BJ (cell line): ENCODE results near the gene GEMIN5. TPM values are rescaled to one million over a fixed set of nuclear protein-coding genes. Genes with fewer than 3 reads are reported as not detected.

Experiments used
- CTCF ChIA-PET: fragments of 350-600 bp; formaldehyde crosslinking; extraction: SDS; loops from one replicate; lab custom pipeline; 2021; ENCODE audit warnings: antibody characterized with exemption, inconsistent platforms; lab: Yijun Ruan, JAX
- POLR2A ChIA-PET: fragments of 300-600 bp; sonication (Branson Sonifier 250); formaldehyde crosslinking; extraction: SDS; loops from one replicate; lab custom pipeline; 2021; ENCODE audit warnings: antibody characterized with exemption; lab: Charles Lee
- DNase-seq: peaks from one replicate; pipeline ENCODE4 v3.0.0-alpha.2; 2011; ENCODE audit warnings: low read depth
- H3K27me3 ChIP-seq: 2 replicates; pipeline ENCODE4 v1.6.0; 2011; ENCODE audit warnings: low read length; ENCODE audit not compliant: control insufficient read depth, insufficient read depth
- H3K36me3 ChIP-seq: 2 replicates; pipeline ENCODE4 v1.5.1; 2011; ENCODE audit warnings: low read length; ENCODE audit not compliant: control insufficient read depth, insufficient read depth
- H3K4me3 ChIP-seq: 2 replicates; pipeline ENCODE4 v1.5.1; 2011; ENCODE audit warnings: low read depth, mild to moderate bottlenecking, control low read depth, low read length
- polyA plus RNA-seq: library from polyadenylated mRNA; depleted of rRNA; stranded (reverse); fragments of >200 nt; gene quantifications from 2 replicates; pipeline ENCODE4 v1.2.3, GENCODE V29; 2011
- TF ChIP-seq, protein P1 (sequence below): IDR thresholded peaks from 2 replicates; pipeline ENCODE4 v1.5.1; 2011; ENCODE audit warnings: low read depth, mild to moderate bottlenecking, control low read depth, inconsistent platforms, low read length, moderate library complexity; ENCODE audit not compliant: insufficient read depth

Gene GEMIN5
- polyA plus RNA-seq, 1 experiment, result 7.5 TPM

DNA sequence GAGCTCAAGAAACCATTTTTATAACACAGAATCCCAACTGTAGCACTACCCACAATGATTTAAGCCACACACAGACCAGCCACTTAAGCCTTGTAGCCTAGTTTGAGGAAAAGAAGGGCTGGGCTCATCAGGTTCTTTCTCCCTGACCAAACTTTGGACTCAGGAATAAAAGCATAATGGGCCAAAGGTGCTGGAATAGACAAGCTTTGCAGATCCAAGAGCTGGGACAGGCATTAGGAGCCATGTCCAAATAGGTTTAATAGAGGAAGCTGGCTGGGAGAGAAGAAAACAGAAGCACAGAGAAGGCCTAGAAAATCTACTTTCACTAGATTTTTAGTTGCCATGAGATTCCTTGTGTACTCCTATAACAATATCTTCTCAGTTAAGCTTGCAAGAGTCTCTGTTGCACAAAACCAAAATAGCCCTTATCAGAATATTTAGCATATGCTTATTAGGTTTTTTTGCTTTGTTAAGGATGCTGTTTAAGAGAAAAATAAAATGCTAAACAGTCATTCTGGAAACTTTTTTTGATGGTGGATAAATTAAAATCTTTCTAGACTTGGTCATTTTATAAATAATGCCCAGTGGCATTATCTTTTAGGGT, 41.3 kb downstream of the GEMIN5 start:
- peaks cover 4% of the 10 kb centered on the region for H3K36me3 ChIP-seq

DNA sequence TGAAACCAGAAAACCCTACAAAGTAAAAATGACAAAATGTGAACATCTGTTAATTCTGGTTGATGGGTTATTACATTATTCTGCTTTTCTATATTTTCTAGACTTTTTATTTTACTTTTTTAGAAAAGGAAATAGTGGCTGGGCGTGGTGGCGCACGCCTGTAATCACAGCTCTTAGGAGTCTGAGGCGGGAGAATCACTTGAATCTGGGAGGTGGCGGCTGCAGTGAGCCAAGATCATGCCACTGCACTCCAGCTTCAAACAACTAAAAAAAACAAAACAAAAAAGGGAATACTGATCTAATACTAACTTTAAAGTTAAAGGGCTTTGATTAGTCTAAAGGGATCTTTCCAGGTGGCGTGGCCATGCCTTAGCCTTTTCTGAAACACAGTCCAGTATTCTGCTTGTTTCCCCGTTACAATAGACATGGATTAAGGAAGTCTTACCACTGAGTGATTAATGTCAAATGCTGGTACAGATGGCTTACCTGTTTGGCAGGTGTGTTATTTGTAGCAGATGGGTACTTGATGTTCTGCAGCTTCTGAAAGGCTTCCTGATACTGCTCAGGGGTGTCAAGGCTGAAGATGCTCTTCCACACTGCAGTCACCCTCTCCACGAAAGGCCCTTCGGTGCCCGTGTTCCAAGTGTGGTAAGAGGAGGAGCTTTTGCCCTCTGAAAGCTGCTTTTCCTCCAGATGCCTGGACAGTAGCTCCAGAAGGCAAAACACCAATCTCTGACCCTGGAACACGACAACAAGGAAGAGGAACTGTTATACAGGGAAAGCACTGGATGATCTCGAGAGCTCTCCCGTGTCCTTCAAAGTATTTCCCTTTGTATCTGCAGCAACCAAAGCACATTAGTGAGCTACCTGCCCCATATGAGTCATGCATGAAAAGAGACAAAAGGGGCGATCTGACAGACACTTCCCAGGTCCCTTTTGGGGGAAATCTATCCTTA, 42.1 kb downstream of the GEMIN5 start:
- H3K27me3 ChIP-seq, result no peaks in the 10 kb centered on the region
- TF ChIP-seq, protein P1, sequence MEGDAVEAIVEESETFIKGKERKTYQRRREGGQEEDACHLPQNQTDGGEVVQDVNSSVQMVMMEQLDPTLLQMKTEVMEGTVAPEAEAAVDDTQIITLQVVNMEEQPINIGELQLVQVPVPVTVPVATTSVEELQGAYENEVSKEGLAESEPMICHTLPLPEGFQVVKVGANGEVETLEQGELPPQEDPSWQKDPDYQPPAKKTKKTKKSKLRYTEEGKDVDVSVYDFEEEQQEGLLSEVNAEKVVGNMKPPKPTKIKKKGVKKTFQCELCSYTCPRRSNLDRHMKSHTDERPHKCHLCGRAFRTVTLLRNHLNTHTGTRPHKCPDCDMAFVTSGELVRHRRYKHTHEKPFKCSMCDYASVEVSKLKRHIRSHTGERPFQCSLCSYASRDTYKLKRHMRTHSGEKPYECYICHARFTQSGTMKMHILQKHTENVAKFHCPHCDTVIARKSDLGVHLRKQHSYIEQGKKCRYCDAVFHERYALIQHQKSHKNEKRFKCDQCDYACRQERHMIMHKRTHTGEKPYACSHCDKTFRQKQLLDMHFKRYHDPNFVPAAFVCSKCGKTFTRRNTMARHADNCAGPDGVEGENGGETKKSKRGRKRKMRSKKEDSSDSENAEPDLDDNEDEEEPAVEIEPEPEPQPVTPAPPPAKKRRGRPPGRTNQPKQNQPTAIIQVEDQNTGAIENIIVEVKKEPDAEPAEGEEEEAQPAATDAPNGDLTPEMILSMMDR, result no peak
- H3K36me3 ChIP-seq, result peaks cover 7% of the 10 kb centered on the region
- no peak for DNase-seq
- ChIA-PET CTCF (interaction anchor here (0.7 to 1.2 kb wide), 2 partner anchors 11 to 39 kb away, joined by 4 read pairs; no protein-coding TSS in a partner anchor), POLR2A (no interaction called here)
- no peak overlapping the region for H3K4me3 ChIP-seq

More for the DNA sequence above, 41.3 kb downstream of the GEMIN5 start:
- TF ChIP-seq, protein P1, result no peak
- CTCF ChIA-PET, result interaction anchor here (1.2 kb wide), 1 partner anchor 10 kb away, joined by 4 read pairs; no protein-coding TSS in a partner anchor
- no peak for DNase-seq
- no peak overlapping the region for H3K4me3 ChIP-seq
- no peaks in the 10 kb centered on the region for H3K27me3 ChIP-seq
- POLR2A ChIA-PET, result no interaction called here

DNA sequence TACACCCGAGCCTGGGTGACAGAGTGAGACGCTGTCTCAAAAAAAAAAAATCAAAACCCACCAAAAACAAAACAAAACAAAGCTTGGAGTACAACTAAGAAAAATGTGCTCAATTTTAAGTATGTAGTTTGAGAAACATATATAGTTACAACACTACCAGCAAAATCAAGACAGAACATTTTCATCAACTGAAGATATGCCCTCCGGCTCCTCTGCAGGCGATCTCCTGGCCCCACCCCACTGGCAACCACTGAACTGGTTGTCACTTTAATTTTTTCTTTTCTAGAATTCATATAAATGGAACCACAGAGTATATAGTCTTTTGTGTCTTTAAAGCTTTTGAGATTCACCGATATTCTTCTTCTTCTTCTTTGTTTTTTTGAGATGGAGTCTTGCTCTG, 44.6 kb downstream of the GEMIN5 start:
- POLR2A ChIA-PET, result no interaction called here
- Histone ChIP-seq H3K36me3 (peaks cover 10% of the 10 kb centered on the region), H3K4me3 (no peak overlapping the region), H3K27me3 (no peaks in the 10 kb centered on the region)
- no peak for DNase-seq
- CTCF ChIA-PET, result interaction anchor here (1.2 kb wide), 1 partner anchor 13 kb away, joined by 4 read pairs; no protein-coding TSS in a partner anchor
- TF ChIP-seq, protein P1, result no peak

DNA sequence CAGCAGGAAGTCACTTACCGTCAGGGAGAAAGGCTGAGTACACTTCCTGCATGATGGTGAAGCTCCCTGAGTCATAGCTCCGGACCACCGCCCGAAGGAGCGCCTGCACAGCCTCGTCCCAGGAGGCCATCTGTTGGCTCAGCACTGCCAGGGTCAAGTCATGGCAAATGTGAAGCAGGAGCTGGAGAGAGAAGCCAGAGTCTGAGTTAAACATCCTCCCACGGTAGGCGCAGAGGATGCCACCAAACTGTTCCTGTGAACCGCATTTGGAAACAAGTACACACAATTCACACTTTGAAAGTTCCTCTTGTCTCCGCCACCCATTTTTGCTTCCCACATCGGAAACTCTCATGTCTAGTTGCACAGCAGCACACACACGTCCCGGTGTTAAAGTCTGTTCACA, 45.6 kb downstream of the GEMIN5 start:
- ChIA-PET POLR2A (no interaction called here), CTCF (interaction anchor here (1.2 kb wide), 1 partner anchor 12 kb away, joined by 4 read pairs; no protein-coding TSS in a partner anchor)
- DNase-seq, result no peak
- Histone ChIP-seq H3K36me3 (peaks cover 12% of the 10 kb centered on the region), H3K27me3 (no peaks in the 10 kb centered on the region), H3K4me3 (no peak overlapping the region)
- TF ChIP-seq, protein P1, result no peak

DNA sequence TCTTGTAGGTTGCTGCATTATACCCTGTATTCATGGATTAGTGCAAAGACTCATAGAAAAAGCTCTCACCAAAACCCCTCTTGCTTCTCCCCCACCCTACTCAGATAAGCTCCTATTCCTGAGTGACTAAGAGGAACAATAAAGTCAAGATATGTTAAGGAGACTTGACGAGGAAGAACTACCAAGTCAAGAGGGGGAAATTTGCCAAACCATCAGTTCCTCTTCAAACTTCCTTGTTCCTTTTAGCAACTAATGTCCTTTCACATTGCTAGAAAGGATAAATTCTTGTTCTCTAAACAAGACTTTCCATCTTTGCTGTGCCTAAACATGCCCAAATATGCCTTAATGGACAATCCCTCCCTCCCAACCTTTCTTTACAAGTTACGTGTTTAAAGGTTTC, 52.6 kb downstream of the GEMIN5 start:
- TF ChIP-seq, protein P1, result no peak
- no peak for DNase-seq
- CTCF ChIA-PET, result no interaction called here
- Histone ChIP-seq H3K27me3 (no peaks in the 10 kb centered on the region), H3K4me3 (no peak overlapping the region), H3K36me3 (peaks cover 5% of the 10 kb centered on the region)
- POLR2A ChIA-PET, result no interaction called here
